GM19023 (cell line): ENCODE data around the gene ATG7.
"Not testable (repeated sequence)": the region's sequence is repeated elsewhere in the genome, so short reads cannot be mapped to it uniquely, and the experiment has no call there.

Experiments used
- ATAC-seq: cut with Tn5 transposase; IDR thresholded peaks from one replicate; pipeline ENCODE4 v1.9.1; 2021; ENCODE audit warnings: mild to moderate bottlenecking, moderate library complexity; ENCODE audit not compliant: unreplicated experiment

The ATG7 gene

DNA sequence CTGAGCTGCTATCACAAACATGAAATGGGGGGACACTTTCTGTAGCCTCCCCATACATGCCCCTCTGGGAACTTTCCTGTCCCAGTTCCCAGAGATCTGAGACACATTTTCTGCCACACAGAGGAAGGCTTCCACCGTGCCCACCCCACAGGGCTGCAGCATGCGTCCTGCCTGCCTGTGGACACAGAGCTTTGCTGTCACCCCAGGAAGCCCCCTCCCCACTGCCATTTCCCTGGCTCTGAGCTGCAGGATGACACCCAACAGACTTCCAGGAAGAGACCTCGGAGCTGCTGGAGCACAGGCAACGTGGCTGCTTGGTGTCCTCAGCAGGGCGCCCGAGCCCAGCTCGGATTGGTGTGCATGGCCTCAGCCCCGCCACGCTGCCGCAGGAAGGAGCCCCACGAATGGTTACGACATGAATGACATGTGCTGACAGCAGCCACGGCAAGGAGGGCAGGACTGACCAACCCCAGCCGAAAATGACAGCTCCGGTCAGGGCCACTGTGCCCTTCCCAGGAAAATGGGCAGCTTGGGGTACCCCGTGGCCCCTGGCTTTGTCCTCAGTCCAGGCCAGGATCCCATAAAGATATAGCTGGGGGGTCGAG lies 290.2 kb downstream of the ATG7 start:
- ATAC-seq, result no peak

GRCh38 chr3:11563159-11563864 lies 291.1 kb downstream of the ATG7 start:
- ATAC-seq, result no peak

DNA sequence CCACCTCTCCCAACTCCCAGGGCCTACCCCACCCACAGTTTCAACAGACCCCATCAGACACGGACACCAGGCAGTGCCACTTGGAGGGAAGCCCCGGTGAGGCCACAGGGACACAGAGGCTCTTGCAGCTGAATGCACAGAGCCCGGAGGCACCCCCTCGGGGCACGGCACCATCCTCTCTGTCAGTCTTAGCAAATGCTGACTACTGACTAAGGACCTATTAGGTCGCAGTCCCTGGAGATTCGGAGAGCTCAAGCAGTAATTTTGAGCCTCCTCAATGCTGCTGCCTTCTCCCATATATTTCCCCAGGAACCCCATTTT lies 291.6 kb downstream of the ATG7 start:
- ATAC-seq, result no peak

DNA sequence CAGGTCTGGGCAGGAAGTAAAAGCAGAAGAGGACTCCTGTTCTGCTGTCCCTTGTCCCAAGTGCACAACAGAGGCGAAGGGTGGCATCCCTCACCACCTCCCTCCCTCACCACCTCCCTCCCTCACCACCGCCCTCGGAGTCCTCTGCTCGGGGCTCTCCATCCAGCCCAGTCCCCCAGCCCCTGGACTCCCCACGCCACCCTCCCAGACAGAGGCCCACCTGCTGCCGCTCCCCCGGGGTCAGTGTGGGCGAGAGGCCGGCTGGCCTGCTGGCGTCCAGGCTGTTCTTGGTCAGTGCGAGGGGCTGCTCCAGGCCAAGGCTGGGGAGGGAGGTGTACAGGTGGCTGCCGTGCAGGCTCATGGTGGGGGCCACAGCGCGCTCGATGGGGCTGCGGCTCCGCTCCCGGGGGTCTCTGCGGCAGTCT lies 292.4 kb downstream of the ATG7 start:
- ATAC-seq, result no peak

- no peak for ATAC-seq
Observed at GRCh38 chr3:11565072-11565471, 292.9 kb downstream of the ATG7 start.

DNA sequence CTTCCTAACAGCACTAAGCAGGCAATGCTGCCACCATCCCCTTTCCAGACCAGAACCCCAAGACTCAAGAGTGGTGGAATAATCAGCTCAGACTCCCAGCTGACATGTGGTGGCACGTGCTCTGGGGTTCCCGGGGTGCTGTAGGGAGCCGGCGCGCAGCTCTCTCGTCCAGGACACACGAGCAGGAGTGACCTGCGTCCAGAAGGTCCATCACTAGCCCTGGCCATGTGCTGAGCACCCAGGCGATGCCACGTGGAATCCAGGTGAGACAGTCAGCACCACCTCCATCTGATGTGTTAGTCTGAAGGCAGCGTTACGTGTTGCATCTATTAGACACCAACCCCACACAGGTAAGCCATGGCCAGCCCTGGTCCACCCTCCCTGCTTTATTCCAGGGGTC lies 293.3 kb downstream of the ATG7 start:
- ATAC-seq, result no peak

DNA sequence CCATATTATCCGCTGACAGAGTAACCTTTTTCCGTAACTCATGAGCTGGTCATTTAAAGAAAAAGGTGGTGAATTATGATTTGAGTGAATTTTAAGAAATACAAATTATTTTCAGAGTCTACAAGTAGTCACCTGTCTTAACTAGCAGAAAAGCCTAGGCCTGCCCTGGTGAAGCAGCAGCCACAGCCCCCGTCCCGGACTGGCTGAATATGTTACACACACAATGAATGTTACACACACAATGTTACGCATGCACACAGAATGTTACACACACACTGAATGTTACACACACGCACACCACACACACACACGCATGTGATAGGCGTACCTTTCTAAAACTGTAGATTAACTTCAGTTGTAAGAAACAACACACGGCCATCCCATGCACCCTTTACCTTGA lies 293.7 kb downstream of the ATG7 start:
- ATAC-seq, result no peak

DNA sequence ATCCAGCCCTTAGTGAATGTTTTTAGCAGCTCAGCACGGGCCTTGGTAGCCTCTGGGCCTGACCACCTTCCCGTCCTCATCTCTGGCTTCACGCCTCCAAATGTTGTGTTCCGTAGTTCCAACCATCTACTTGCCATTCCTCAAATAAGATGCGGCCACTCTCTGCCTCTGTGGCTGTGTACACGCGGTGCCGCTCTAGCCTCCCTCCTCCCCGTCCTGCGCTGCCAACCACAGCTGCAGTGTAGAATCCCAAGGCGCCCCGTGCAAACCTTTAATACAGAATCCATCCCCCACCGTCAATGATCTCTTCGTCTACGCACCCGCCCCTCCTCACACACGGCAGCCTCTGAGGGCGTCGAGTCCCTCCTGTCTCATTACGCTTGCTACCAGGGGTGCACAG lies 294.3 kb downstream of the ATG7 start:
- ATAC-seq, result no peak

DNA sequence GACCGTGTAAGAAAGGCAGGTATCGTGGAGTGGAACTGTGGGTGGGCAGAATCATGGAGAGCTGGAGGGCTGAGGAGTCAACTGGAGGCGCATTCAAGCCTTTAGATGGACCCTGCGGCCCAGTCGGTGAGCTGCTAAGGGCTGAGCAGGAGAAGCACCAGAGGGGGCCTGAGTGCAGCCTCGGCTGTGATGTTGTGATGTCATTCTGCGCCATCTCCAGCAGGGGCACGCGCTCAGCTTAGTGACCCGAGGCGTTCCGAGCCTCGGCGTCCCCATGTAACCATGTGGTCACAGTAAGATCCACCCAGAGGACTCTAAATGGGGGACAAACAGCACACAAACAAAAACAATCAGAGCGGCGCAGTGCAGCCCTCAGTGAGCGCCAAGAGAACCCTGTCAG lies 294.7 kb downstream of the ATG7 start:
- ATAC-seq, result no peak

DNA sequence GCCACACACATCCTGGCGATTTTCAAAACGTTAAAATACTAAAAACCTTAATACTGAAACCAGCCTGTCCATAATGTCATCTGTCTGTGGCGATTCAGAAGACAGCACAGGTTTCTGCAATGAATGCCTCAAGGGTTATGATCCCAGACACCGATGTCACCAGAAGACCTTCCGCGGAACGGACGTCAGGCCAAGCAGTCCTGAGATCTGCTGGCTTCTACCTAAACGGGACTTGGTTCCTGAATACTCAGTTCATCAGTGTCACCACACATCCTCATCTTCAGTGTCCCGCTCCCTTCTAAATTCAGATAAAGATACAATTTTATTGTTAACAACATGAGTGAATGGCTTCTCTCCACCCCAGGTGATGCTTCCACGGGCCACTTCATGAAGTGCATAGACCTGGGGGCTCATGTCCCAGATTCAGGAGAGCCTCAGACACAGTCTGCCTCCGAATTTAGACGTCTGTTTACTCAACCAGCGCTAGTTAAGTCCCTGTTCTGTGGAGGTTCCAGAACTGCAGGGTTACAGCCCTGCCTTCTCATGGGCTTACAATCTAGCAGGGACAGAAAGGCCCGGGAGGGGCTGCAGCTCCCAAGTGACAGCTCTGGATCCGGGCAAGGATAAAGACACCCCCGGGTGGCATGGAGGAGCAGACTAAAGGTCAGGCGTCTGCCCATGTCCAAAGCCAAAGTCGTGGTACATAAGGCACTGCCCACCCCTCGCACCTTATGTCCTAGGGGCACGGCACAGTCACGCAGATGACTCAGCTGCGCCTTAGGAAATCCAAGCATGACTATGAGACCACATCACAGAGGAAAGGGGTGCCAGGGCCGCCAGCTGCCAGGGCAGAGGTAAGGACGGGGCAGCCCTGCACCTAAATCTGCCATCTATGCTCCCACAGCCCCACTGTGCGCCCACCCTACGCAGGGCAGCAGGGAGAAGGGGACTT lies 295.6 kb downstream of the ATG7 start:
- ATAC-seq, result no peak

GRCh38 chr3:11568503-11569155 lies 296.4 kb downstream of the ATG7 start:
- ATAC-seq, result no peak

- no peak for ATAC-seq
Observed at GRCh38 chr3:11569156-11569741, 297.1 kb downstream of the ATG7 start.

- no peak for ATAC-seq
Observed at GRCh38 chr3:11570251-11570650, 298.1 kb downstream of the ATG7 start.

- ATAC-seq, result no peak
Observed at GRCh38 chr3:11570789-11571495, 298.7 kb downstream of the ATG7 start.

GRCh38 chr3:11572660-11573059 lies 300.5 kb downstream of the ATG7 start:
- not testable (repeated sequence) for ATAC-seq

GRCh38 chr3:11574981-11575669 lies 302.9 kb downstream of the ATG7 start:
- ATAC-seq, result no peak

DNA sequence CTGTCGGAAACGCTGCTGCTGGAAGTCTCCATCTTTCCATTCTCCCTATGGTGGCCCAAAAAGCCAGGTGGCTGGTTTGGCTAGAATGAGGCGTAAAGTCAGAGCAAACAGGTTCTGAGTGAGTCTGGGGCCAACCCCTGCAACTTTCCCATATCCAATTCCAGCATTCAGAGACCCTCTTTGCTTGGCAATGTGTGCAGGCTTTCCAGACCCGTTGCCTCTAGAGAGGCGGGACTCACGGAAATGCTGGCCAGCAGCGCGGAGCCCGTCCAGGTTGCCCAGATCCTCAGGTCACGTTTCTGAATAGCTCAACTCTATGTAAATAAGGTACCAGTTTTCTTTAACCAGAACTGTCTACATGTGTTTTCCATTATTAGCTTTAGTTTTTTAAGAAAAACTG lies 303.5 kb downstream of the ATG7 start:
- no peak for ATAC-seq

- no peak for ATAC-seq
Observed at GRCh38 chr3:11576453-11576852, 304.3 kb downstream of the ATG7 start.

- ATAC-seq, result no peak
Observed at GRCh38 chr3:11578169-11578568, 306.0 kb downstream of the ATG7 start.

GRCh38 chr3:11580645-11581044 lies 308.4 kb downstream of the ATG7 start:
- no peak for ATAC-seq
